ENCODE results near the gene BCAS3. TPM values are rescaled to one million over a fixed set of nuclear protein-coding genes. Genes with fewer than 3 reads are reported as not detected.
A peak's percentile ranks its signal among the peaks of the same experiment; 100 is the strongest.

BCAS3 gene
- total RNA-seq, 1 donor, result 23.7 TPM

DNA sequence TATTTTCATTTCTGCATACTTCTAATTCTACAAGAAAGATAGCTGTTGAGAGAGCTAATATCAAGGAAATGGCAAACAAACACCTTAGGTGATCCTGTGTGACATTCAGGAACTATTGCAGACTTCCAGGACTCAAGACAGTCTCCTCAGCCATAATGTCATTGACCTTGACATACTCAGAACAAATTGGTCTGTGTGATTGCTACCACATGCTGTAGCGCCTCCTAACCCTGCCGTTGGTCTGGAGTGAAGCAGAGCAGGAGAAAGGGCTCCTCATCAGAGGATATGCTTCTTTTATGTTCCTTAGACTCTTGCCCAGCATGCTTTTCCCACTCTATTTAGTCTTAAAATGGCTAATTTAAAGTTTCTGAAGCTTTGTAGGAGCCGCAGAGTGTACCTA lies 527.8 kb downstream of the BCAS3 start:
- TF ChIP-seq, protein P1, sequence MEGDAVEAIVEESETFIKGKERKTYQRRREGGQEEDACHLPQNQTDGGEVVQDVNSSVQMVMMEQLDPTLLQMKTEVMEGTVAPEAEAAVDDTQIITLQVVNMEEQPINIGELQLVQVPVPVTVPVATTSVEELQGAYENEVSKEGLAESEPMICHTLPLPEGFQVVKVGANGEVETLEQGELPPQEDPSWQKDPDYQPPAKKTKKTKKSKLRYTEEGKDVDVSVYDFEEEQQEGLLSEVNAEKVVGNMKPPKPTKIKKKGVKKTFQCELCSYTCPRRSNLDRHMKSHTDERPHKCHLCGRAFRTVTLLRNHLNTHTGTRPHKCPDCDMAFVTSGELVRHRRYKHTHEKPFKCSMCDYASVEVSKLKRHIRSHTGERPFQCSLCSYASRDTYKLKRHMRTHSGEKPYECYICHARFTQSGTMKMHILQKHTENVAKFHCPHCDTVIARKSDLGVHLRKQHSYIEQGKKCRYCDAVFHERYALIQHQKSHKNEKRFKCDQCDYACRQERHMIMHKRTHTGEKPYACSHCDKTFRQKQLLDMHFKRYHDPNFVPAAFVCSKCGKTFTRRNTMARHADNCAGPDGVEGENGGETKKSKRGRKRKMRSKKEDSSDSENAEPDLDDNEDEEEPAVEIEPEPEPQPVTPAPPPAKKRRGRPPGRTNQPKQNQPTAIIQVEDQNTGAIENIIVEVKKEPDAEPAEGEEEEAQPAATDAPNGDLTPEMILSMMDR (IDR thresholded peaks at IDR 0.05; ENCODE audit: insufficient read depth, low read depth, low read length), result no peak
- no peak overlapping the region for H3K4me3 ChIP-seq (ENCODE audit: low read depth, low read length)
- no peak for DNase-seq (ENCODE audit: low read depth)

DNA sequence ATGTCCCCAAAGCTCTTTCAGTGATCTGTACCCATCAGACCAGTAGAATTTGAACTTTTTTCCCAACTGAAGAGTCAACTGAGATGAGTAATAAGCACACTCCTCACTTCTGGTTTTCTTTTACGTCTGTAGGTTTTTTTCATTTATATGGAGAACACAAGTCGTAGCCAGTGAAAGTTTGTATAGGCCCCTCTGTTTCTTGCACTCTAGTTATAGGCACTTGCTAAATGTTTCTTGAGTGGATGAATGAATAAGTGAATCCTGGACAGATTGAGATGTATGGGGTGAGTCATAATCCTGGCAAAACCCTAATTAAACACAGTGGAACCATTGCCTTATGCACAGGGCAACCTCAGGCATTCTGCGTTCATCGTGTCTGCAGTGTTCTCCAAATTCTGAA lies 528.3 kb downstream of the BCAS3 start:
- H3K4me3 ChIP-seq (ENCODE audit: low read depth, low read length), result no peak overlapping the region
- no peak for DNase-seq (ENCODE audit: low read depth)
- TF ChIP-seq, protein P1 (IDR thresholded peaks at IDR 0.05; ENCODE audit: insufficient read depth, low read depth, low read length), result no peak

DNA sequence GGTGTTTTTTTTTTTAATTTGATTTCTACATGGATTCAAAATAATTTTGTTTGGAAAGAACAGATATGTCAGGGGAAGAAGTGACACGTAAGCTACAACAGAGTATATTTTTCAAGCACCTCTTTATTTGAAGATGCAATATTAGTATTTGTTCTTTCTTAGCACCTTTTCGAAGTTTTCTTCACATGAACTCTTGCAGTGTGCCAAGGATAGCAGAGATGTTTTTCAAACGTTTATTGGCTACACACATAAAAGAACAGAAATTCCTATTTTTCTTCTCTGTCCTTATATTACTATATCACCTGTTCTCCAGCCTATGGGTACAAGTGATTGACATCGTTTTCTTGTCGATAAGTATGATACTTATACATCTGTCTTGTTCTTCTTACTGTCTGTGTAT lies 529.3 kb downstream of the BCAS3 start:
- TF ChIP-seq, protein P1 (IDR thresholded peaks at IDR 0.05; ENCODE audit: insufficient read depth, low read depth, low read length), result no peak
- H3K4me3 ChIP-seq (ENCODE audit: low read depth, low read length), result no peak overlapping the region
- DNase-seq (ENCODE audit: low read depth), result no peak

DNA sequence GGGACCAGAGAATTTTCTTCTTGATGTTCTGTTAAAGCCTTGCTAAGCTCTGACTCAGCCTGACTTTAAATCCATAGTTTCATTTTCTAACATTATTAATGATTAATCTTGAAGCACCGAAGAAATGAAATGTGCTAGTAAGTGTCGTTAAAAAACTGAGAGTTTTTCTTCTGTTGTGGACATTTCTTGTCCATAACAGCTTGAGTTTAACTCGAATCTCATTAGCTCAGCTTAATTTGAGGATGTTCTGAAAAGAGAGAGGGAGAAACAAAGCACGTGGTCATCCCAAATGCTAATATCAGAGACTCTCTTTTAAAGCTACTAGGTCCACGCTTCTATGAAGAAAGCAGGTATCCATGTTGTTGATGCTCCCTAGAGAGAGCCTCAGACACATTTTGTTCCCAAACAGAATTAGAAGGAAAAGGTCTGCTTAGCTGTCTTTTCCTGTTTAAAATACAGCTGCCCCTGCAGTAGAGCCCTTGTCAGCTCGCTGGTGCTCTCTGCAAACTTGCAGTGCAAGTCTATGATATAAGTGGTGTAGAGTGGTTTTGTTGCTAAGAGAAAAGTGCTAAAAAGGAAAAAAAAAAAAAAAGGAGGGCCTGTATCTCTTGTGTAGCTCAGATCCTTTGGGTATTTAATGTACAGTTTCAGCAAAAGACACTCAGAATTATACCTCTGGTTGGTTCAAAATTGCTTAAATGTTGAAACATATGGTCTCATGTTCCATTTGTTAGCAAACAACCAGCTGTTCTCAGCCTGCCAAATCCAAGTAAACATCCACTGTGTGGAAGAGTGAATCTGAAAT lies 530.9 kb downstream of the BCAS3 start:
- peak; percentile 87 for DNase-seq (ENCODE audit: low read depth)
- TF ChIP-seq, protein P1 (IDR thresholded peaks at IDR 0.05; ENCODE audit: insufficient read depth, low read depth, low read length), result no peak
- peak overlapping the region; percentile 5 for H3K4me3 ChIP-seq (ENCODE audit: low read depth, low read length)

DNA sequence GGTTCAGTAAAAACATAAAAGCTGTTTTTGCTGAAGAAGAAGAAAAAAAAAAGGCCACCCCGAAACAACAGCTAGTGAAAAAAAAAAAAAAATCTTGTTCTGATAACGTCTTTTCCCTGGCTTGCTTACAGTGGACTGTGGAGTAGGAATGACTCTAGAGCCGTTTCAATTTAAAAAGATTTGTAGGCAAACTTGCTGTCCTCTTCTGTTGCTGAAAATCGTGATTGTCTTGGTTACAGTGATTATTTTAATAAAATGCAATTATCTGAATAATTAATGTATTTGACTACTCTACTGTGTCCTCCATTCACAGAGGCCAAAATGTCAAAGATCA lies 531.4 kb downstream of the BCAS3 start:
- TF ChIP-seq, protein P1 (IDR thresholded peaks at IDR 0.05; ENCODE audit: insufficient read depth, low read depth, low read length), result no peak
- H3K4me3 ChIP-seq (ENCODE audit: low read depth, low read length), result no peak overlapping the region
- no peak for DNase-seq (ENCODE audit: low read depth)

DNA sequence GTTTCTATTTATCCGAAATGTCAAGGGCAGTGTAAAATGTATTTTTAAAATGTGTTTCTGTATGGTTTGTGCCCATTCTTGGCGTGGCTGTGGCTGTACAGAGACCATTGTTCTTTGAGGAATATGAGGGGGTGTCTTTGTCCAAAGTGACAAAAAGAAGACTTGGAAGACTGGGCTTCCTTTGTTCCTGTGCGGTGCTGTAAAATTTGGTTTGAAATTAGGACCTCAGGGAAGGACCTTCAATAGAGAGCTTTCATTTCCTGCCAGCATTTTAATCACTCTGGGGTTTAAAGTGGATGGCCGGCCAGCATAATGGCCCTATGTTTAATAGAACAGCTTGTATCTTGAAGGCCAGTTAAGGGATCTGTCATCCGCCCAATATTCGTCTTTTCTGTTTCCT lies 531.9 kb downstream of the BCAS3 start:
- DNase-seq (ENCODE audit: low read depth), result no peak
- TF ChIP-seq, protein P1 (IDR thresholded peaks at IDR 0.05; ENCODE audit: insufficient read depth, low read depth, low read length), result no peak
- H3K4me3 ChIP-seq (ENCODE audit: low read depth, low read length), result no peak overlapping the region

DNA sequence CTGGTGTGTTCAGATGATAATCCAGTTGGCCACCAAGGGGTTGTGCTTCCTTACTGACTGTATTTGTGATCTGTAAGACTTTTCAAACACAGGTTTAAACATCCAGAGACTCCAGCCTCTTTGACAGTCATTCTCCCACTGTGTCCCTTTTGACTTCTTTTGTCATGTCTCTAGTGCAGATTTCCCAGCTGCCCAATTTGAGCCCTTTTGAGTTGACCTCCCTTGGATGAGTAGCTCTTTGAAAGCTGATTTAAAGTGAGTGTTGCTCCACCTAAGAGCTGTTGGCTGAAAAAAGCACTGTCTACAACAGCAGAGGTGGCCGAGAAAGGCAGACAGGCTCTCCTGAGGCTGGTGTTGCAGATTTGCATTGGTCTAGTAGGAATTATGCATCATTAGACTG lies 533.6 kb downstream of the BCAS3 start:
- no peak for DNase-seq (ENCODE audit: low read depth)
- H3K4me3 ChIP-seq (ENCODE audit: low read depth, low read length), result no peak overlapping the region
- TF ChIP-seq, protein P1 (IDR thresholded peaks at IDR 0.05; ENCODE audit: insufficient read depth, low read depth, low read length), result no peak
